Measurements from ENCODE around the gene ZNF862.

ZNF862 gene

DNA sequence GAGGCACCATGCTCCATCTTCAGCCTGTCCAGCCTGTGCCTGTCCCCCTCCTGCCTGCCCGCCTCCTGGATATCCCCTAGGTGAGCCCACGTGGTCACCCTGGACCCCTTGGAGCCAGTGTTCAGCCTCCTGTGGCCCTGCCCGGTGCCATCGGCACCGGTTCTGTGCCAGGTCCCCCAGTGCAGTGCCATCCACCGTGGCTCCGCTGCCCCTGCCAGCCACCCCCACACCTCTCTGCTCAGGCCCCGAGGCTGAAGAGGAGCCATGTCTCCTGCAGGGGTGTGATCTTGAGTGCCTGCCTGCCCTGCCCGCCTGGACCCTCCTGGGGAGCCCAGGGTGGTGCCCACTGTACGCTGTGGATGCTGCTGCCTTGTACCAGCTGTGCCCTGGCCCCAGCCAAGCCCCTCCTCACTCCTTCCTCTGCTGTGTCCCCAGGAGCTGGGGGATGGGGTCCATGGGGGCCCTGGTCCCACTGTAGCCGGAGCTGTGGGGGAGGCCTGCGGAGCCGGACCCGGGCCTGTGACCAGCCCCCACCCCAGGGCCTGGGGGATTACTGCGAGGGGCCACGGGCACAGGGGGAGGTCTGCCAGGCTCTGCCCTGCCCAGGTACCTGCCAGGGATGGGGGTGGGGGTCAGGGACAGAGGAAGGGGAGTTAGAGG is 26.2 kb upstream of the ZNF862 start:
- DNase-seq (ENCODE audit: low spot score), result no peak

- no peak for DNase-seq (ENCODE audit: low spot score)
Observed at GRCh38 chr7:149813254-149814035, 24.7 kb upstream of the ZNF862 start.

DNA sequence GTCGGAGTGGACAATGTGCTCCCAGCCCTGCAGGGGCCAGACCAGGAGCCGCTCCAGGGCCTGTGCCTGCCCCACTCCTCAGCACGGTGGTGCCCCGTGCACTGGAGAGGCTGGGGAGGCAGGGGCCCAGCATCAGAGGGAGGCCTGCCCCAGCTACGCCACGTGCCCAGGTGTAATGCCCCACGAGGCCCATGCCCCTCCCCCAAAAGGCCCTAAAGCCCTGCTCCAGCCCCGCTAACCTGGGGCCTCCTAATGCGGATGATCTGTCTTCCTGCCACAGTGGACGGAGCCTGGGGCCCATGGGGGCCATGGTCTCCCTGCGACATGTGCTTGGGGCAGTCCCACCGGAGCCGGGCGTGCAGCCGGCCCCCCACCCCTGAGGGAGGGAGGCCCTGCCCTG is 23.7 kb upstream of the ZNF862 start:
- no peak for DNase-seq (ENCODE audit: low spot score)

GRCh38 chr7:149815121-149815520 is 23.1 kb upstream of the ZNF862 start:
- DNase-seq (ENCODE audit: low spot score), result no peak

GRCh38 chr7:149815661-149816266 is 22.4 kb upstream of the ZNF862 start:
- DNase-seq (ENCODE audit: low spot score), result no peak

DNA sequence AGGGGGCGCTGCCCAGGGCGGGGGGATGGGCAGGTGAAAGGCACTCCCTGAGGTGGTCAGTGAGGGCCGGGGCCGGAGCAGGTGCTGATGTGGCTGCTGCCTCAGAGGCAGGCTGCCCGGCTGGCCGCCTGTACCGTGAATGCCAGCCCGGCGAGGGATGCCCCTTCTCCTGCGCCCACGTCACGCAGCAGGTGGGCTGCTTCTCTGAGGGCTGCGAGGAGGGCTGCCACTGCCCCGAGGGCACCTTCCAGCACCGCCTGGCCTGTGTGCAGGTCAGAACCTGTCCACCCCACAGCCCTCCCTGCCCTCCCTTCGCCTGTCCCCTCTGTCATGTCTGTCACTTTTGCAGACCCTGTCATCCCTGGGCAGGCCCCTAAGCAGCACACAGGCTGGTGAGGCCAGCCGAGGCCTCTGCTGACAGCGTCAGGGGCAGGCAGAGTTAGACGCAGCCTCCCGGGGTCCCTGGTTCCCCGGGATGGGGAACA is 21.9 kb upstream of the ZNF862 start:
- no peak for DNase-seq (ENCODE audit: low spot score)

DNA sequence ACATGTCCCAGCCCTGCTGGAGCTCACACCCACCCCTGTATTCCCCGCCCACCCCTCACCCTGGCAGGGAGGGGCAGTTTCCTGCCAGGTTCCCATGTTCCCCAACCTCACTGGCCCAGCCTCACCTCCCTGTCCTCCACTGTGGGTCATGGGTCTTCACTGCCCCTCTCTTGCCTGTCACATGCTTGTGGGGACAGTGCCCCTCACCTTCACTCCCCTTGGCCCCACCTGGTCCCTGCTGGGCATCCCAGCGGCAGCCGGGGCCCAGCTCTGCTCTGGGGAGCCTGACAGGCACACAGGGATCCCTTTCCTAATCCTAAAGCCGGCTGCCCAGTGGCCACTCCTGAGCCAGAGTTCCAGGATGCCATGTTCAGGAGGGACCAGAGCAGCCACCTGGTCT is 21.4 kb upstream of the ZNF862 start:
- DNase-seq (ENCODE audit: low spot score), result no peak

- no peak for DNase-seq (ENCODE audit: low spot score)
Observed at GRCh38 chr7:149817301-149817771, 20.8 kb upstream of the ZNF862 start.

DNA sequence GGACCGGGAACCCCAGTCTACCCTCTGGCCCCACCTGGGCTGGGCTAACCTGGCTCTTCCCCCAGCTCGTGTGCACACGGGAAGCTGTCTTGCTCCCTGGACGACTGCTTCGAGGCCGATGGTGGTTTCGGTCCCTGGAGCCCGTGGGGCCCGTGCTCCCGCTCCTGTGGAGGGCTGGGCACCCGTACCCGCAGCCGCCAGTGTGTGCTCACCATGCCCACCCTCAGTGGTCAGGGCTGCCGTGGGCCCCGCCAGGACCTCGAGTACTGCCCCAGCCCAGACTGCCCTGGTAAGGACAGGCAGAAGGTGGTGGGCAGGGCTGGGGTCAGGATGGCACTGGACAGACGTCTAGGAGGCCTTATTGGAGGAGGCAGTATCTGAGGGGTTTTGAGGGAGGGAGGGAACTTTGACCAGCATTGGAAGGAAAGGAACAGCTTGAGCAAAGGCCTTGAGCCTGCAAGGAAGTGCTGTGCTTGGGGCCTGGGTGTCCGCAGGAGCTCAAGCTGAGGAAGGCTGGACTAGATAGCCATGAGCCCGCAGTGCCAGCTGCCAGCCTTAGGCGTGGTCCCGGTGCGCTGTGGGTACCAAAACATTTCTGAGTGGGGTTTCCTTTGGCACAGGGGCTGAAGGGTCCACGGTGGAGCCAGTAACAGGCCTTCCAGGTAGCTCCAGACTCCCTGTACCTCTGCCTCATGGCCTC is 20.2 kb upstream of the ZNF862 start:
- no peak for DNase-seq (ENCODE audit: low spot score)

DNA sequence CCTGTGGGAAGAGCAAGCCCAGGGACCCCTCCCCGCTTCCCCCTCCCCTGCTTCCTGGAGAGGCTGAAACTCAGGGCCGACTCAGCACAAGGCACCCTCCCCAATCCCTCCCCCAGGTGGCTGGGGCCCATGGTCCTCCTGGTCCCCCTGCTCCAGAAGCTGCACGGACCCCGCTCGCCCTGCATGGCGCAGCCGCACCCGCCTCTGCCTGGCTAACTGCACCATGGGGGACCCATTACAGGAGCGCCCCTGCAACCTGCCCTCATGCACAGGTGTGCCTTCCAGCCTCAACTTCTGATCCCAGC is 19.7 kb upstream of the ZNF862 start:
- DNase-seq (ENCODE audit: low spot score), result no peak

- DNase-seq (ENCODE audit: low spot score), result no peak
Observed at GRCh38 chr7:149819141-149819960, 18.8 kb upstream of the ZNF862 start.

GRCh38 chr7:149819961-149820340 is 18.2 kb upstream of the ZNF862 start:
- no peak for DNase-seq (ENCODE audit: low spot score)

GRCh38 chr7:149820622-149821190 is 17.5 kb upstream of the ZNF862 start:
- DNase-seq (ENCODE audit: low spot score), result no peak

DNA sequence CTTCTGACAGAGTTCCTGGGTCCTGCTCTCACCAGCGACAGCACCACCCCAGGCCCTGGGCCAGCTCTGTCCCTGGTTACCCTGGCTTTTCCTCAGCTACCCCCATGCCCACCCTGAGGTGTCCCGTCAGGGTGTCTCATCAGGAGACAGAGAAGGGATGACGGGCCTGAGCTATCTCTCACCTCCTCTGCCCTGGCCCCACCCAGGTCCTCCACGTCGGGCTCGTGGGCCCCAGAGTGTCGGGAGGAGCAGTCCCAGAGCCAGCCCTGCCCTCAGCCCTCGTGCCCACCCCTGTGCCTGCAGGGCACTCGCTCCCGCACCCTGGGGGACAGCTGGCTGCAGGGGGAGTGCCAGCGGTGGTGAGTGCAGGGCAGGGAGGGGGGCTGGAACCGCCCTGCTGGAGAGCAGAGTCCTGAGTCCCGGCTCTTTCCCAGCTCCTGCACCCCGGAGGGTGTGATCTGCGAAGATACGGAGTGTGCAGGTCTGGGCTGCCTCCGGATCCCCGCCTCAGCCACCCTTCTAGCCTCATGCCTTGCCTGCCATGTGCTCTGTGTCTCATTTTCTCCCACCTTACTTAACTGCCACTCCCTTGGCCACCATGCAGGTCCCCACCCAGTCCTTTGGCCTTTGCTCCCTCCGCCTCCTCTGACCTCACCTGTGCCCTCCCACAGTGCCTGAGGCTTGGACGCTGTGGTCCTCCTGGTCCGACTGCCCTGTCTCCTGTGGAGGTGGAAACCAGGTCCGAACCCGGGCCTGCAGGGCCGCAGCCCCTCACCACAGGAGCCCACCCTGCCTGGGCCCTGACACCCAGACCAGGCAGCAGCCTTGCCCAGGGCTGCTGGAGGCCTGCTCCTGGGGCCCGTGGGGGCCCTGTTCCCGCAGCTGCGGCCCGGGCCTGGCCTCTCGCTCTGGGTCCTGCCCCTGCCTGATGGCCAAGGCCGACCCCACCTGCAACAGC is 16.7 kb upstream of the ZNF862 start:
- no peak for DNase-seq (ENCODE audit: low spot score)

DNA sequence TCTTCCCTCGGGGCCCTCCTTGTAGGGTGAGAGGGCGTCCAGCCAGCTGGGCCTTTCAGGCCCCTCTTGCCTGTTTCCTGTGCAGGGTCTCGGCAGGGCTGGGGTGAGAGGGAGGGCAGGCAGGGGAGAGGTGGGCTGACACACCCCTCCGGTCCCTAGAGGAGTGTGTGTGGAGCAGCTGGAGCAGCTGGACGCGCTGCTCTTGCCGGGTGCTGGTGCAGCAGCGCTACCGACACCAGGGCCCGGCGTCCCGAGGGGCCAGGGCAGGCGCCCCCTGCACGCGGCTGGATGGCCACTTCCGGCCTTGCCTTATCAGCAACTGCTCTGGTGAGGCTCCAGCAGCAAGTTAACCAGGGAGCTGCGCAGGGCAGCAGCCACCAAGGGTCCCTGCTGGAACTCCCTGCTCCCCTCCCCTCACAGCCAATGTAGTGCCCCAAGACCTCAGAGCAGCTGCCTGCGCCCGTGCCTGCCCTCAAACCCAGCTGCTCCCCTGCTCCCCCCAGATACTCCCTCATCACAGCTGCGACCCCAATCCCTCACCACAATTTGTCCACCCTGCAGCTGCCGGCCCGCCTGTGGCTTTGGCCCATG is 15.7 kb upstream of the ZNF862 start:
- DNase-seq (ENCODE audit: low spot score), result no peak

- DNase-seq (ENCODE audit: low spot score), result no peak
Observed at GRCh38 chr7:149823191-149823630, 15.0 kb upstream of the ZNF862 start.

GRCh38 chr7:149823631-149824199 is 14.5 kb upstream of the ZNF862 start:
- no peak for DNase-seq (ENCODE audit: low spot score)

DNA sequence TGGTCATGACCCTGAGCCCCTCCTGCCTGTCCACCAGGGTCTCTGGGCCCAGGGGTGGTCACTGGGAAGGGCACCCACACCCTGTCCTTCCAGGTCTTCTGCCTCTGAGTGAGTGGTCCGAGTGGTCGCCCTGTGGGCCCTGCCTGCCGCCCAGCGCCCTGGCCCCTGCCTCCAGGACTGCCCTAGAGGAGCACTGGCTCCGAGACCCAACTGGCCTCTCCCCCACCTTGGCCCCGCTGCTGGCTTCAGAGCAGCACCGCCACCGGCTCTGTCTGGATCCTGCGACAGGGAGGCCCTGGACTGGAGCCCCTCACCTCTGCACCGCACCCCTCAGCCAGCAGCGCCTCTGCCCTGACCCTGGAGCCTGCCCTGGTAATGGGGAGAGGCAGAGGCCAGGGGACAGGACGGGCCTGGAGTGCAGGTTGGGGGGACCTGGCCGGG is 13.9 kb upstream of the ZNF862 start:
- no peak for DNase-seq (ENCODE audit: low spot score)
